Measurements from ENCODE around the gene IL36RN.

Gene IL36RN

DNA sequence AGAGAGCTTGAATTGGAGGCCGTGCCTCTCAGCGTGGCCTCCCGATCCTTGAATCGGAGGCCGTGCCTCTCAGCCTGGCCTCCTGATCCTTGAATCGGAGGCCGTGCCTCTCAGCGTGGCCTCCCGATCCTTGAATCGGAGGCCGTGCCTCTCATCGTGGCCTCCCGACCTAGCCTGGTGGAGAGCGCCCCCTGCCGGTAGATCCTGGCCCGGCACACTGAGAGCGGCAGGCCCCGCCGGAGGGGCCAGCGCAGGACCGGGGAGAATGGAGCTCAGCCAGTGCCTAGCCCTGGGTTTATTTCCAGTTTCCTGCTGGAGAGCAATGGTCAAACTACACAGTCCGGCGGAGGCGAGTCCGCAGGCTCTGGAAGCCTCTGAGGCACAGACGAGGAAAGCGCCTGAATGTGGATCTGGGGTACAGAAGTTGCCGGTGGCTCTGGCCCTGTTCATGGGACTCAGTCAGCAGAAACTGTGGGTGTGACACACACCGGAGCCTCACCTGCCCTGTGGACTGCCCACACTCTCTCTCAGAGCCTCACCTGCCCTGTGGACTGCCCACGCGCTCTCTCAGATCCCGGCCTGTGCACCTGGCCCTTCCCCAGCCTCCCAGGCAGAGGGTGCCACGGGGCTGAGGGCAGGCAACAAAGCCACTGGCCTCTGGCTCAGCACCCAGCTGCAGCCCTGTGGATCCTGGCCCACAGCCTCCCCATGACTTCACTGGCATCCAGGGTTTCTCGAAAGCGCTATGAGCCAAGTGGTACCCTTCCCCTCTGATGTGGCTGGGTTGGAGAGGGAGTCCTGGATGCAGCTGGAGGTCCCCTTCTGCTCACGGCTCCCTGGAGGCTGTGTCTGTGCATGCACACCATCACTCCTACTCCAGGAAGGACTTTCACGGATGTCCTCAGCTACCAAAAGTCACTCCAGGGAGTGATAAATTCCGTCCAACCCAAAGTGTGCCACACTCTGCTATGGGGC, 7.8 kb upstream of the IL36RN start:
- DNase-seq: no peak

DNA sequence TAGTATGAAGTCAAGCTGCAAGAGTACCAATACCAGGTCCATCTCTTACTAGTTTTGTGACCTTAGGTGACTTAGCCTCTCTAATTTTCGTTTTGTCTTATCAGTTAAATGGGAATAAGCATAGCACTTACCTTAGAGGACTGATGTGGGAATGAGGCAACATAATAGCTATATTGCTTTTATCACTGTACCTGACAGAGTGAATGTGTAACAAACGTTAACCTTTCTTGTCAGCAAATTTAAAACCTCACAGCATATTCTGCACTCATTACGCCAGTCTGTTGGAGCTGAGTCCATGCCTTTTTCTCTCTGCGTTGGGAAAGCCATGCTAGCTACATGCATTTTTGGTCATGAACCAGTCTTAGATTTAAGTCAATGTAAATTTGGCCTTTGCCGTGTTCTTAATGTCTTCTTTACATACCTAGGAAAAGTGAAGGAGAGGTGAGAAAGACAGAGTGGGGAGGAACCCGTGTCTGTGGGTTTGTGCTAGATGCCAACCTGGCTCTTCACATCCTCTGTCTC, 6.5 kb upstream of the IL36RN start, which contains the start of gene IL36B:
TSS of gene IL36B (minus strand) at position 472 of the 522 bp plus-strand sequence.
- no peak for DNase-seq

- no peak for DNase-seq
Measured at GRCh38 chr2:113053666-113054065, 5.3 kb upstream of the IL36RN start.

GRCh38 chr2:113054066-113054465, 4.9 kb upstream of the IL36RN start:
- no peak for DNase-seq

DNA sequence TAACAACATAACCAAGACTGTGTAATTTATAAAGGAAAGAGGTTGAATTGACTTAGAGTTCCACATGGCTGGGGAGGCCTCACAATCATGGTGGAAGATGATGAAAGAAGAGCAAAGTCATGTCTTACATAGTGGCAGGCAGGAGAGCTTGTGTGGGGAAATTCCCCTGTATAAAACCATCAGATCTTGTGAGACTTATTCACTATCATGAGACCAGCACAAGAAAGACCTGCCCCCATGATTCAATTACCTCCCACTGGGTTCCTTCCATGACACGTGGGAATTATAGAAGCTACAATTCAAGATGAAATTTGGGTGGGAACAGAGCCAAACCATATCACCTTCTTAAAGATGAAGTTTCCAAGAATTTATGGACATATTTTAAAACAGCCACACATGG, 2.5 kb upstream of the IL36RN start:
- no peak for DNase-seq

GRCh38 chr2:113057117-113057516, 1.9 kb upstream of the IL36RN start:
- DNase-seq: no peak

DNA sequence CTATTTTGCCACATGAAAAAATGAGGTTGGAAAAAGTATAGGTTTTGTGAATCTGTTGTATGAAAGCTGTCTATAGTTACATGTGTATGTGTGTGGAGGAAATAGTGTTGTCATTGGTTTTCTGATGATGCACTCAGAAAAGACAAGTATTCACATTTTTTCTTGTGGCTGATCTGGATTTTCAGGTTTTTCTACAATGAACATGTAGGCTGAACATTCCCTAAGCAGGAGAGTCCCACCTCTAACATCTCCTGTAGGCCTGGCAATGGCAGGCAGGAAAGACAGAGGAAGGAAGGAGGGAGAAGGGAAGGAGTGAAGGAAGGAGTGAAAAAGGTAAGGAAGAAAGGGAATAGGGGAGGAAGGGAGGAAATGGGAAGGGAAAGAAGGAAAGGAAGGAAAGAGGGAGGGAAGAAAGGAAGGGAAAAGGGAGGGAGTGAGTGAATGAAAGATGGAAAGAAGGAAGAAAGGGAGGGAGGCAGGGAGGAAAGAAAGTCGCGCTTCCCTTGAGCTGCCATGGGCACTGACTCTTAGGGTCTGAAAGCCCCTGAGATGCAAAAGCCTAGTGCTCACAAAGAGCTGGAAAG, 495 bp upstream of the IL36RN start:
- DNase-seq: no peak

- DNase-seq: no peak
Measured at GRCh38 chr2:113060396-113060795, 1.4 kb downstream of the IL36RN start.

DNA sequence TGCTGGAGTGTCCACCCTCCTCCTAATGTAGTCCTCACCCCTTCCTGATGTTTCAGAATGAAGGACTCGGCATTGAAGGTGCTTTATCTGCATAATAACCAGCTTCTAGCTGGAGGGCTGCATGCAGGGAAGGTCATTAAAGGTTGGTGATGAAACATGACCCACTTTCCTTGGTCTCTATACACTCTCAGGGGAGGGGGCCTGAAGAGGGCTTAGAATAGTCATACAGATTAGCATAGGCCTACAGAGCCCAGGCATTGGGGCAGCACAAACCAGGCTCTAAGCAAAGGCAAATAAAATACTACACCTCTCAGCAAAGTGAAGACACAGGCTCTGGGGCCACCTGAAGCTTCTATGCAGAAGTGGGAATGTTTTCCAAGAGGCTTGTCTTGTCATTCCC, 1.8 kb downstream of the IL36RN start:
- no peak for DNase-seq

DNA sequence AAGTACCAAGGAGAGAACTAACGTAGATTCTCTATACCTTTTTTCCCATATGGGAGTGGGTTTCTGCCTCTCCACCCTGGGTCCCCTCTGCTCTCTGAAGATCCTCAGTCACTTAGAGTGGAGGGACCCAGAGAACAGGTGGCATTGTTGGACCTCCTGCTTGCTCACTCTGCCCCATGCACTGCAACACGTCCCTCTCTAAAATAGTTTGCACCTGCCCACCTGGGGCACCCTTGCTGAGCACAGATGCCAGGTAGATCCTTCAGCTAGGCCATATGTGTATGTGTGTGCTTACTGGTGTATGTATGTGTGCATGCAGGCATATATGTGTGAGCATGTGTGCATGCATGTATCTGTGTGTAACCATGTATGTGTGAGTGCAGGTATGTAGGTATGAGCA, 2.2 kb downstream of the IL36RN start:
- no peak for DNase-seq

DNA sequence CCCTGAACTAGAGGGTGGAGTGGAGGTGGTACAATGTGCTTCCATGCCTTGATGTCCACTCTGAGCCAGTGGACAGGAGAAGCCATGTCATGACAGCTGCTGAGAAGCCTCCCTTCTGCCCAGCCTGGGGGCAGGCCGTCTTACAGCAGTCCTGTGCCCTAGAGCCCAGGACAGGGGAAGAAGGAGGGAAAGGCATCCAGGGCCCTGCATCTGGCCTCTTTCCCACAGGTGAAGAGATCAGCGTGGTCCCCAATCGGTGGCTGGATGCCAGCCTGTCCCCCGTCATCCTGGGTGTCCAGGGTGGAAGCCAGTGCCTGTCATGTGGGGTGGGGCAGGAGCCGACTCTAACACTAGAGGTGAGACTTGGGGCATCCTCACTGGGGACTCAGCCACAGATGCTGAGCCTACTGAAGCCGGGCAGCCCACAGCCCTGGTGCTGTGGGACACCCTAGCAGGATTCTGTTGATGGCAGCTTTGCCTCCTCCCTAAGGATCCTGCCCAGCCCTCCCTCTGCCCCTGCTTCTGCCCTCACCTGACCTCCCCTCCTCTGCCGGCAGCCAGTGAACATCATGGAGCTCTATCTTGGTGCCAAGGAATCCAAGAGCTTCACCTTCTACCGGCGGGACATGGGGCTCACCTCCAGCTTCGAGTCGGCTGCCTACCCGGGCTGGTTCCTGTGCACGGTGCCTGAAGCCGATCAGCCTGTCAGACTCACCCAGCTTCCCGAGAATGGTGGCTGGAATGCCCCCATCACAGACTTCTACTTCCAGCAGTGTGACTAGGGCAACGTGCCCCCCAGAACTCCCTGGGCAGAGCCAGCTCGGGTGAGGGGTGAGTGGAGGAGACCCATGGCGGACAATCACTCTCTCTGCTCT, 3.1 kb downstream of the IL36RN start:
- no peak for DNase-seq

DNA sequence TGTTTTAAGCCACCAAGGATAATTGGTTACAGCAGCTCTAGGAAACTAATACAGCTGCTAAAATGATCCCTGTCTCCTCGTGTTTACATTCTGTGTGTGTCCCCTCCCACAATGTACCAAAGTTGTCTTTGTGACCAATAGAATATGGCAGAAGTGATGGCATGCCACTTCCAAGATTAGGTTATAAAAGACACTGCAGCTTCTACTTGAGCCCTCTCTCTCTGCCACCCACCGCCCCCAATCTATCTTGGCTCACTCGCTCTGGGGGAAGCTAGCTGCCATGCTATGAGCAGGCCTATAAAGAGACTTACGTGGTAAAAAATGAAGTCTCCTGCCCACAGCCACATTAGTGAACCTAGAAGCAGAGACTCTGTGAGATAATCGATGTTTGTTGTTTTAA, 5.3 kb downstream of the IL36RN start:
- DNase-seq: no peak

GRCh38 chr2:113064898-113065297, 5.9 kb downstream of the IL36RN start:
- DNase-seq: no peak

DNA sequence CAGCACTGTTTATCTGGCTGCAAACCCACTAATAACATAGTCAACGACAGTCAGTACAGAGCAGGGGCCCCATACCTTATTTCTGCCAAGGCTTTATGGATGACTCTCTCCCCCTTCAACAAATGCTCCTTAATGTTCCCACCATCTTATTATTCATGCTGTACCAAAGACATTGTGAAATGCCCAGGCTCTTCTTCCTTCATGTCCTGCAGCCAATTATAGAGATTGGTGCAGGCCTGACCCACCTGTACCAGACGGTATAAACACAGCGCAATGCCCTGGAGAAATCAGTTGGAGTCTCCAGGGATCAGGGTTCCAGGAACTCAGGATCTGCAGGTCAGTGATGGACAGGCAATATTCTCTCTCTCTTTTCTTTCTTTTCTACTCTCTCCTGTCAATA, 8.7 kb downstream of the IL36RN start, which contains the start of gene IL1F10:
TSS of gene IL1F10 (plus strand) at position 290 of the 400 bp plus-strand sequence. CDS start 4,769 bp downstream, outside the sequence.
- DNase-seq: no peak

GRCh38 chr2:113068249-113068648, 9.3 kb downstream of the IL36RN start:
- no peak for DNase-seq

DNA sequence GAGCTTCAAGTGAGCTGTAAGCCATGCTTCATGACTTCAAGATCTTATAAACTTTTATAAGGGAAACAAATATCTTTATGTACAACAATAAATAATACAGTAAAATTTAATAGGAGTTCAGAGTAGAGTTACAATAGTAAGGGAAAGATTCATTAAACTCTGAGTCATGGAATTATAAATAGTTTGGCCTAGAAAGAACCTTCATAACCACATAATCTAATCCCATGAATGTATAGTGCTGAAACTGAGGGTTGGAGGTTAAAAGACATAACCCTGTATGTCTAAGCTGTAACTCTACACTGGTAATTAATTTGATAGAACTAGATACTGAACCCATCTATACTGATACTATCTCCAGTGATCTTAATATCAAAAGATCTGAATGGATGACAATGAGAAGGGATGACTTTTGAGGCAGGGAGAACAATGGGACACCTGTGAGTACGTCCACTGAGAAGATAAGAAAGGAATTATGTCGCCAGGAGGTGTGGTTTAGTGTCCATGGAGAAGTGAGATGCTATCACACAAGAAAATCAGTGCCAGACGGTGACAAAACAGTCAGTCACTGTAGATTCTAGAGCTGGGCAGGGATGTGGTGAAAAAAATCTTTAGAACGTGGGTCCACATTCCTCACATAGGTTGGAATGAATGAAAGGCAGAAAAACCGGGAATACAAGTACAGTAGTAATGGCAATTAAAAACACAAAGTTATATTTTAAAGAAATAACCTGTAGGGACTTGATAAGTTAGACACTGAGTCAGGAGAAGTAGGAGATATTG, 9.9 kb downstream of the IL36RN start:
- no peak for DNase-seq

GRCh38 chr2:113069676-113070605, 10.9 kb downstream of the IL36RN start:
- no peak for DNase-seq

GRCh38 chr2:113070606-113070975, 11.6 kb downstream of the IL36RN start:
- no peak for DNase-seq

DNA sequence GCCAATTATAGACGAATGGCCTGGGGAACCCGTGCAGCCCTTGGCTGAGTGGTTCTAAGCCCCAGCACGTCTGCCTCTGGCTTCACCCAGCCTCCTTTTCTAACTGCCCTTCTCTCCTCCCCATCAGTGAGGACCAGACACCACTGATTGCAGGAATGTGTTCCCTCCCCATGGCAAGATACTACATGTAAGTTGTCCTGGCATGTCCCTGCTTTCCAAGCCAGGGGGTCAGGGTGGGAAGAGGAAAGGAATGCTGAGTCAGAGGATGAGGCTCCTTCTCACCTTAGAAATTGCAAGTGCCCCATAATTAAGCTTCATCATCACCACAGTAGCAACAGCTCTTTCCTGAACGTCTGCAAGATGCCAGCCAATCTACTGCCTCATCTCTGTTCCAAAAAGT, 13.6 kb downstream of the IL36RN start:
- DNase-seq: no peak

DNA sequence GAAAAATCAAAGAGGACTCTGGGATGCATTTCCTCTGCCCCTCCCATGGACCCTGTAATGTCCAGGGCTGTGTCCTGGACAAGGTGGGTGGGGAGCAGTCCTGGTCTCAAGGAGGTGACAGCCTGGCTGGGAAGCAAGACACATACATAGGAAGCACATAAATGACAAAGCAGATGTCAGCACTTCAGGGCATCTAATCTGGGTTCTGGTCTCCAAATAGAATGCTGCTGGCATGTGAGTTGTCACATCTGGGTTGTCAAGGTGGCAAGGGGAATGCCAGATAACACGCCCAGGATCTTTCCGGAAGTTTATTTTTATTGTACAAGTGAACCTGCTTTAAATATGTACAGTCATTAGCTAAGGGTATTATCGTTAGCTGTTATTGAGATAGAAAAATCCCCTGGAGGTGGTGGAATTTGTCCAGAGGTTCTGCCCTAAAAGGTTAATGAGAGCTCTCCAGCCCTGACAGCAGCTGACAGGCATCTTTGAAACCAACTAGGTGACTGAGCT, 14.4 kb downstream of the IL36RN start:
- no peak for DNase-seq

DNA sequence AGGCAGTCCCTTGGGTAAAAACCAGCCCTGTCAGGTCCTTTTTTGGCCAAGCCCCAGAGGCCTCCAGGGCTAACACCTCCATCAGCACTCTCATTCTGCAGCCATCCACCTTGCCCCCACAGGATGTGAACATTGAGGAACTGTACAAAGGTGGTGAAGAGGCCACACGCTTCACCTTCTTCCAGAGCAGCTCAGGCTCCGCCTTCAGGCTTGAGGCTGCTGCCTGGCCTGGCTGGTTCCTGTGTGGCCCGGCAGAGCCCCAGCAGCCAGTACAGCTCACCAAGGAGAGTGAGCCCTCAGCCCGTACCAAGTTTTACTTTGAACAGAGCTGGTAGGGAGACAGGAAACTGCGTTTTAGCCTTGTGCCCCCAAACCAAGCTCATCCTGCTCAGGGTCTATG, 16.0 kb downstream of the IL36RN start:
- DNase-seq: no peak

Measured in stimulated activated CD4-positive, alpha-beta T cell treated with anti-CD3 and anti-CD28 coated beads, Interleukin-4, amount 100 ng/mL, for 4 hours (primary cell).